ENCODE results near the gene CD247. TPM values are rescaled to one million over a fixed set of nuclear protein-coding genes. Genes with fewer than 3 reads are reported as not detected.

Gene CD247
- total and polyA plus RNA-seq, 10 of the 15 experiments (the other 5 are each of a cell fraction or from before 2014, with no cell fraction given): 0.10 to 0.77 (median 0.30) TPM

DNA sequence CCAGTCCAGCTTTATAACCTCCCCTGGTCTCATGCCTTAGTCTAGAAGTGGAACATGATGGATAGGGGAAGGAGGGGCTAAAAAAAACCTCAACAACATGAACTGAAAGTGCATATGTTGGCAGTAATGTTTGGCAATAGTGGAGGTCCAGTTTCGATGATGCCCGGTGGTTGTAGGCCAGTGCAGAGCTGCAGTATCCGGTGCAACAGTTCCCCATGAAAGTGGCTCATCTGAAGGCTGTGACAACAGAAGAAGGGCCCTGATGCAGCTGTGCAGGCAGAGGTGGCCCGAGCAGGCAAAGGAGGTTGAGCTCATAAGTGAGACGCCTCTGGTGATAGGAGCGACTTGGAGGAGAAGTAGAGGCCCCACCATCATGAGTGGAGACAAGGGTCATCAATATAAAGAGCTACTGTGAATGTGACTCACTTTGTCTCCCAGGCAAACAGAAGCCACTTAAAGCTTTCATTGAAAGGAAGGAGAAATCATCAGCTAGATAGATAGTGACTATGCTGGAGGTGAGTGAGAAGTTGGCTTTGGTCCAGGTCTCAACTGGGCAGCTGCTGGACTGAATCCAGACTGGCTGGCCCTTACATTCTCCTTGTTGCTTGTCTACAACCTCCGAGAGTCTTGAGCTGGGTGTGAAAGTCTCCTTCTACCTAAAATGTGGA, 45.4 kb upstream of the CD247 start (continued):
- TF ChIP-seq NFYB (IDR thresholded peaks at IDR 0.05; ENCODE audit: insufficient read depth, low read depth, low read length): no peak

DNA sequence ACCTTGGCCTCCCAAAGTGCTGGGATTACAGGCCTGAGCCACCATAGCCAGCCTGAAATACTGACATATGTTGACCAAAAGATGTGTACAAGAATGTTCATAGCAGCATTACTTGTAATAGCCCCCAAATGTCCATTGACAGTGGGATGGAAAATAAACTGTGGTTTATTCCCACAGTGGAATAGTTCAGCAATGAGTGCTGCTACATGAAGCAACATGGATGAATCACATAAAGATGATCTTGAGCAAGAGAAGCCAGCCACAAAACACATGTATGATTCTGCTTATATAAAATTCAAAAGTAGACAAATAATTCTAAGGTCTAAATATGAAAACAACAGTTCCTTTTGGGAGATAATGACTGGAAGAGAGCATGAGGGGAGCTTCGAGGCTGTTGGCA, 44.4 kb upstream of the CD247 start:
- in situ Hi-C loops (cut with MboI): no loop called here
- ATAC-seq (no peak), DNase-seq (ENCODE audit: low read depth, low spot score) (no peak), FAIRE-seq (no peak)
- no peaks in the 10 kb centered on the region for H4K20me1 ChIP-seq (ENCODE audit: control insufficient read depth, insufficient read depth)
- BruUV-seq (replicated peaks): no TSS peak
- no peaks in the 10 kb centered on the region for H3K36me3 ChIP-seq (ENCODE audit: control insufficient read depth in 2 of 2, insufficient read depth in 2 of 2, low read length in 1 of 2)
- H3K9ac ChIP-seq (ENCODE audit: control insufficient read depth, insufficient read depth, low read length): no peak overlapping the region
- ChIA-PET SMC1A (ENCODE audit: uncharacterized antibody, unreplicated experiment) (interaction anchor here (0.7 to 3.3 kb wide), 8 partner anchors 9 to 125 kb away, joined by 3 to 10 read pairs (median 3); partner anchors contain the start of gene CREG1), CTCF (interaction anchor here (0.9 to 3.5 kb wide), 3 partner anchors 12 to 504 kb away, joined by 3 to 17 read pairs (median 4); no protein-coding TSS in a partner anchor), RAD21 (ENCODE audit: unreplicated experiment) (interaction anchor here (2.3 kb wide), 1 partner anchor 125 kb away, joined by 10 read pairs; no protein-coding TSS in a partner anchor), POLR2A (interaction anchor here (1.8 kb wide), 1 partner anchor 9 kb away, joined by 7 read pairs; the partner anchor contains the start of gene CREG1)
- 4% methylated on average over 1 of the region's 1 CpG for WGBS (ENCODE audit: insufficient coverage, insufficient replicate concordance, low lambda C conversion rate, missing lambda C conversion rate)
- H3K27me3 ChIP-seq (replicated peaks in 1 of 2; ENCODE audit: control insufficient read depth in 2 of 2, insufficient read depth in 2 of 2, low read length in 1 of 2): no peaks in the 10 kb centered on the region
- intact Hi-C loops (cut with micrococcal nuclease; ENCODE audit: unreplicated experiment): no loop called here
- H3K4me2 ChIP-seq (ENCODE audit: control insufficient read depth, insufficient read depth): no peak overlapping the region
- H2AFZ ChIP-seq (ENCODE audit: control insufficient read depth, low read depth, low read length): no peak overlapping the region
- no peak overlapping the region for H3K4me3 ChIP-seq
- no peaks in the 10 kb centered on the region for H3K9me3 ChIP-seq (replicated peaks; ENCODE audit: control insufficient read depth, insufficient read depth, low read length)
- no peak overlapping the region for H3K27ac ChIP-seq (ENCODE audit: control insufficient read depth, insufficient read depth)
- H3K4me1 ChIP-seq (ENCODE audit: control insufficient read depth, insufficient read depth, low read length): peaks cover 8% of the 10 kb centered on the region; the same call in 1 of the 2 replicates
- H3K79me2 ChIP-seq (ENCODE audit: control insufficient read depth, insufficient read depth, low read length): no peaks in the 10 kb centered on the region
- no peak for TF ChIP-seq RFX5 (IDR thresholded peaks at IDR 0.05; ENCODE audit: low read depth, low read length)
- no peak for TF ChIP-seq HDAC6 (IDR thresholded peaks at IDR 0.05; ENCODE audit: unreplicated experiment)
- no peak for TF ChIP-seq SREBF2 (IDR thresholded peaks at IDR 0.05; ENCODE audit: low read length)
- TF ChIP-seq GATAD2B (conservative IDR thresholded peaks at IDR 0.05; ENCODE audit: low read depth): no peak
- no peak for TF ChIP-seq TCF7 (IDR thresholded peaks at IDR 0.05; ENCODE audit: borderline replicate concordance)
- TF ChIP-seq NR2C1 (IDR thresholded peaks at IDR 0.05): no peak
- TF ChIP-seq ZNF274 (IDR thresholded peaks at IDR 0.05; ENCODE audit: insufficient read depth, insufficient read length): no peak
- no peak for TF ChIP-seq BMI1 (IDR thresholded peaks at IDR 0.05; ENCODE audit: borderline replicate concordance)
- TF ChIP-seq, protein P1, sequence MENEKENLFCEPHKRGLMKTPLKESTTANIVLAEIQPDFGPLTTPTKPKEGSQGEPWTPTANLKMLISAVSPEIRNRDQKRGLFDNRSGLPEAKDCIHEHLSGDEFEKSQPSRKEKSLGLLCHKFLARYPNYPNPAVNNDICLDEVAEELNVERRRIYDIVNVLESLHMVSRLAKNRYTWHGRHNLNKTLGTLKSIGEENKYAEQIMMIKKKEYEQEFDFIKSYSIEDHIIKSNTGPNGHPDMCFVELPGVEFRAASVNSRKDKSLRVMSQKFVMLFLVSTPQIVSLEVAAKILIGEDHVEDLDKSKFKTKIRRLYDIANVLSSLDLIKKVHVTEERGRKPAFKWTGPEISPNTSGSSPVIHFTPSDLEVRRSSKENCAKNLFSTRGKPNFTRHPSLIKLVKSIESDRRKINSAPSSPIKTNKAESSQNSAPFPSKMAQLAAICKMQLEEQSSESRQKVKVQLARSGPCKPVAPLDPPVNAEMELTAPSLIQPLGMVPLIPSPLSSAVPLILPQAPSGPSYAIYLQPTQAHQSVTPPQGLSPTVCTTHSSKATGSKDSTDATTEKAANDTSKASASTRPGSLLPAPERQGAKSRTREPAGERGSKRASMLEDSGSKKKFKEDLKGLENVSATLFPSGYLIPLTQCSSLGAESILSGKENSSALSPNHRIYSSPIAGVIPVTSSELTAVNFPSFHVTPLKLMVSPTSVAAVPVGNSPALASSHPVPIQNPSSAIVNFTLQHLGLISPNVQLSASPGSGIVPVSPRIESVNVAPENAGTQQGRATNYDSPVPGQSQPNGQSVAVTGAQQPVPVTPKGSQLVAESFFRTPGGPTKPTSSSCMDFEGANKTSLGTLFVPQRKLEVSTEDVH (IDR thresholded peaks at IDR 0.05; ENCODE audit: low read depth, partially characterized antibody): no peak
- TF ChIP-seq, protein P2, sequence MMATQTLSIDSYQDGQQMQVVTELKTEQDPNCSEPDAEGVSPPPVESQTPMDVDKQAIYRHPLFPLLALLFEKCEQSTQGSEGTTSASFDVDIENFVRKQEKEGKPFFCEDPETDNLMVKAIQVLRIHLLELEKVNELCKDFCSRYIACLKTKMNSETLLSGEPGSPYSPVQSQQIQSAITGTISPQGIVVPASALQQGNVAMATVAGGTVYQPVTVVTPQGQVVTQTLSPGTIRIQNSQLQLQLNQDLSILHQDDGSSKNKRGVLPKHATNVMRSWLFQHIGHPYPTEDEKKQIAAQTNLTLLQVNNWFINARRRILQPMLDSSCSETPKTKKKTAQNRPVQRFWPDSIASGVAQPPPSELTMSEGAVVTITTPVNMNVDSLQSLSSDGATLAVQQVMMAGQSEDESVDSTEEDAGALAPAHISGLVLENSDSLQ (IDR thresholded peaks at IDR 0.05): no peak
- no peak for TF ChIP-seq HDAC2 (IDR thresholded peaks at IDR 0.05)
- no peak for TF ChIP-seq NFIC (IDR thresholded peaks at IDR 0.05; ENCODE audit: low read depth, low read length)
- TF ChIP-seq CREB1 (IDR thresholded peaks at IDR 0.05; ENCODE audit: low read depth): no peak
